ENCODE data around the gene CTLA4.

DNA sequence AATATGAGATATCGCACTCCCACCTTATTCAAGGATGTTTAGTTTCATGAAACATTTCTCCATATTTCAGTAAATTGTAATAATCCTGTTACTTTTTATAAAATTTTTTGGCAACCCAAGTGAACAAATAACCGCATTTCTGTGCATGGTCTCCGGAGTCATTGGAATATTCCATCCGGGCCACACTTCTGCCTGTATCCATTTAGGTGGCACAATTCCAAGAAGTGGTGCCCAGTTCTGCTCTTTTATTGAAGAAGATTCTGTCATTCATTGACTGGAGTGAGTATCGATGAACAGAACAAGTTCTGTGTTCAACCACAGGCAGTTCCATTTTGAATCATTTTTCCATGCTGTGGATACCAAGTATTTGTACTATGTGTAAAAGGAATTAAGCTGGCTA lies 42.4 kb downstream of the CTLA4 start:
- TF ChIP-seq, protein P1, sequence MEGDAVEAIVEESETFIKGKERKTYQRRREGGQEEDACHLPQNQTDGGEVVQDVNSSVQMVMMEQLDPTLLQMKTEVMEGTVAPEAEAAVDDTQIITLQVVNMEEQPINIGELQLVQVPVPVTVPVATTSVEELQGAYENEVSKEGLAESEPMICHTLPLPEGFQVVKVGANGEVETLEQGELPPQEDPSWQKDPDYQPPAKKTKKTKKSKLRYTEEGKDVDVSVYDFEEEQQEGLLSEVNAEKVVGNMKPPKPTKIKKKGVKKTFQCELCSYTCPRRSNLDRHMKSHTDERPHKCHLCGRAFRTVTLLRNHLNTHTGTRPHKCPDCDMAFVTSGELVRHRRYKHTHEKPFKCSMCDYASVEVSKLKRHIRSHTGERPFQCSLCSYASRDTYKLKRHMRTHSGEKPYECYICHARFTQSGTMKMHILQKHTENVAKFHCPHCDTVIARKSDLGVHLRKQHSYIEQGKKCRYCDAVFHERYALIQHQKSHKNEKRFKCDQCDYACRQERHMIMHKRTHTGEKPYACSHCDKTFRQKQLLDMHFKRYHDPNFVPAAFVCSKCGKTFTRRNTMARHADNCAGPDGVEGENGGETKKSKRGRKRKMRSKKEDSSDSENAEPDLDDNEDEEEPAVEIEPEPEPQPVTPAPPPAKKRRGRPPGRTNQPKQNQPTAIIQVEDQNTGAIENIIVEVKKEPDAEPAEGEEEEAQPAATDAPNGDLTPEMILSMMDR (IDR thresholded peaks at IDR 0.05): no peak
- TF ChIP-seq EP300 (IDR thresholded peaks at IDR 0.05) (no peak), POLR2A (IDR thresholded peaks at IDR 0.05) (no peak)

All from suprapubic skin (tissue), 3 donors.